Glutamatergic neuron (in vitro differentiated cells): ENCODE results near the gene TAF7. TPM values are rescaled to one million over a fixed set of nuclear protein-coding genes. Genes with fewer than 3 reads are reported as not detected.

Source experiments
- DNase-seq: peaks from one replicate; pipeline ENCODE4 v3.0.0; 2022
- H3K27ac Mint-ChIP-seq: one replicate; pipeline ENCODE4 v1.8.0; 2020; ENCODE audit warnings: mild to moderate bottlenecking, mixed read lengths, inconsistent platforms; ENCODE audit not compliant: unreplicated experiment
- H3K27me3 Mint-ChIP-seq: one replicate; pipeline ENCODE4 v1.8.0; 2020; ENCODE audit warnings: mild to moderate bottlenecking, moderate library complexity, mixed read lengths, inconsistent platforms; ENCODE audit not compliant: unreplicated experiment
- H3K36me3 Mint-ChIP-seq: one replicate; pipeline ENCODE4 v1.8.0; 2020; ENCODE audit warnings: mild to moderate bottlenecking, mixed read lengths, inconsistent platforms; ENCODE audit not compliant: unreplicated experiment
- H3K4me1 Mint-ChIP-seq: one replicate; pipeline ENCODE4 v1.8.0; 2020; ENCODE audit warnings: mild to moderate bottlenecking, low read depth, mixed read lengths, inconsistent platforms; ENCODE audit not compliant: unreplicated experiment
- H3K4me3 Mint-ChIP-seq: one replicate; pipeline ENCODE4 v1.8.0; 2020; ENCODE audit warnings: mild to moderate bottlenecking, mixed read lengths, inconsistent platforms; ENCODE audit not compliant: unreplicated experiment
- H3K9me3 Mint-ChIP-seq: one replicate; pipeline ENCODE4 v1.8.0; 2020; ENCODE audit warnings: mild to moderate bottlenecking, moderate library complexity, mixed read lengths, inconsistent platforms; ENCODE audit not compliant: unreplicated experiment
- CTCF ChIP-seq: fragments of 200-600 bp; sonication (generic); IDR thresholded peaks from one replicate; pipeline ENCODE4 v1.5.0; 2021; ENCODE audit not compliant: partially characterized antibody, unreplicated experiment
- total RNA-seq: library from RNA; stranded (reverse); fragmentation: NEBNext Ultra II Directional; extraction: Animal tissue kit (Norgen Biotek cat#: 25700); gene quantifications from one replicate; pipeline ENCODE4 v1.2.1, GENCODE V29; 2021; ENCODE audit not compliant: unreplicated experiment

TAF7 gene
- total RNA-seq, 1 donor from 2014 or later, result 89.4 TPM

GRCh38 chr5:141360685-141361084 is 40.1 kb upstream of the TAF7 start:
- Mint-ChIP-seq H3K27me3 (peaks cover 14% of the 10 kb centered on the region), H3K4me3 (no peak overlapping the region), H3K9me3 (peaks cover 38% of the 10 kb centered on the region), H3K4me1 (no peaks in the 10 kb centered on the region), H3K27ac (no peak overlapping the region), H3K36me3 (peaks cover 59% of the 10 kb centered on the region)
- TF ChIP-seq CTCF, result no peak
- DNase-seq, result no peak

GRCh38 chr5:141359790-141360426 is 39.3 kb upstream of the TAF7 start, which contains the start of gene PCDHGB2:
Gene PCDHGB2 (plus strand): TSS chr5:141359994. CDS start chr5:141360136, 142 bp downstream.
- Mint-ChIP-seq H3K4me3 (no peak within 1 kb of the TSS), H3K36me3 (peaks cover 56% of the 10 kb centered on the region), H3K9me3 (peaks cover 34% of the 10 kb centered on the region), H3K27ac (no peak within 1 kb of the TSS), H3K27me3 (peaks cover 14% of the 10 kb centered on the region), H3K4me1 (no peaks in the 10 kb centered on the region)
- no peak for DNase-seq
- no peak for TF ChIP-seq CTCF

- Mint-ChIP-seq H3K9me3 (peaks cover 34% of the 10 kb centered on the region), H3K4me3 (no peak overlapping the region), H3K27me3 (peaks cover 20% of the 10 kb centered on the region), H3K4me1 (no peaks in the 10 kb centered on the region), H3K36me3 (peaks cover 55% of the 10 kb centered on the region), H3K27ac (no peak overlapping the region)
- no peak for TF ChIP-seq CTCF
- DNase-seq, result no peak
Measured at GRCh38 chr5:141356950-141357349, 36.4 kb upstream of the TAF7 start.

- no peak for DNase-seq
- Mint-ChIP-seq H3K27me3 (peaks cover 17% of the 10 kb centered on the region), H3K4me3 (no peak overlapping the region), H3K9me3 (peaks cover 32% of the 10 kb centered on the region), H3K27ac (no peak overlapping the region), H3K4me1 (no peaks in the 10 kb centered on the region), H3K36me3 (peaks cover 56% of the 10 kb centered on the region)
- no peak for TF ChIP-seq CTCF
Measured at GRCh38 chr5:141356133-141356532, 35.5 kb upstream of the TAF7 start.

GRCh38 chr5:141355641-141356040 is 35.1 kb upstream of the TAF7 start:
- no peaks in the 10 kb centered on the region for H3K4me1 Mint-ChIP-seq
- no peak overlapping the region for H3K27ac Mint-ChIP-seq
- no peak for DNase-seq
- no peak overlapping the region for H3K4me3 Mint-ChIP-seq
- H3K9me3 Mint-ChIP-seq, result peaks cover 27% of the 10 kb centered on the region
- H3K36me3 Mint-ChIP-seq, result peaks cover 52% of the 10 kb centered on the region
- H3K27me3 Mint-ChIP-seq, result peaks cover 14% of the 10 kb centered on the region
- no peak for TF ChIP-seq CTCF
